HFF-Myc (cell line): Measurements from ENCODE around the gene GIPC1.

Source experiments
- DNase-seq: peaks from one replicate; pipeline ENCODE4 v3.0.0-alpha.2; 2011; ENCODE audit warnings: low read depth; ENCODE audit errors: extremely low read depth
- H3K4me3 ChIP-seq: replicated peaks from 2 replicates; pipeline ENCODE4 v1.5.1; 2011; ENCODE audit warnings: low read depth, mild to moderate bottlenecking, control low read depth, low read length
- CTCF ChIP-seq: IDR thresholded peaks from 2 replicates; pipeline ENCODE4 v1.5.1; 2012; ENCODE audit warnings: mild to moderate bottlenecking, low read depth, low read length, control low read depth; ENCODE audit errors: missing control alignments

The GIPC1 gene

GRCh38 chr19:14494411-14494810, 1.5 kb downstream of the GIPC1 start:
- TF ChIP-seq CTCF = no peak
- no peak for DNase-seq
- peak overlapping the region; percentile 80 for H3K4me3 ChIP-seq

GRCh38 chr19:14492756-14493337, 3.1 kb downstream of the GIPC1 start:
- no peak overlapping the region for H3K4me3 ChIP-seq
- DNase-seq = no peak
- no peak for TF ChIP-seq CTCF

- TF ChIP-seq CTCF = no peak
- H3K4me3 ChIP-seq = no peak overlapping the region
- no peak for DNase-seq
Measured at GRCh38 chr19:14487370-14488125, 8.4 kb downstream of the GIPC1 start.

- TF ChIP-seq CTCF = no peak
- DNase-seq = no peak
Measured at GRCh38 chr19:14482172-14482941, 13.6 kb downstream of the GIPC1 start.

GRCh38 chr19:14480700-14481079, 15.2 kb downstream of the GIPC1 start:
- no peak for TF ChIP-seq CTCF
- no peak overlapping the region for H3K4me3 ChIP-seq
- no peak for DNase-seq

More at GRCh38 chr19:14482172-14482941, 13.6 kb downstream of the GIPC1 start:
- H3K4me3 ChIP-seq = no peak overlapping the region

GRCh38 chr19:14479975-14480699, 15.8 kb downstream of the GIPC1 start:
- no peak for DNase-seq
- TF ChIP-seq CTCF = peak; percentile 85
- no peak overlapping the region for H3K4me3 ChIP-seq
